H1 (cell line): ENCODE results near the gene USP12. TPM values are rescaled to one million over a fixed set of nuclear protein-coding genes. Genes with fewer than 3 reads are reported as not detected.
"Not testable (repeated sequence)": the region's sequence is repeated elsewhere in the genome, so short reads cannot be mapped to it uniquely, and the experiment has no call there.

Experiments
- CTCF ChIA-PET: fragments of 300-600 bp; sonication (Branson Sonifier 250); formaldehyde crosslinking; loops from one replicate; lab custom pipeline; 2021; ENCODE audit not compliant: partially characterized antibody; lab: Charles Lee
- POLR2A ChIA-PET: fragments of 300-600 bp; sonication (Branson Sonifier 250); formaldehyde crosslinking; loops from one replicate; lab custom pipeline; 2021; ENCODE audit warnings: inconsistent platforms; ENCODE audit not compliant: partially characterized antibody; lab: Charles Lee
- DNase-seq, 2 experiments: peaks; one replicate each; pipeline versions ENCODE4 v3.0.0 to v3.0.0-alpha.2; 2010 to 2022; ENCODE audit warnings: low spot score in 2 of 2, low read depth in 1 of 2, mixed read lengths in 1 of 2
- FAIRE-seq: peaks from 2 replicates; lab custom pipeline; 2011; peaks lifted over from hg19 to GRCh38; lab: Jason Lieb, UNC
- H2AFZ ChIP-seq: 2 replicates; pipeline ENCODE4 v1.8.1; 2012; ENCODE audit warnings: low read length, inconsistent platforms
- H2AK5ac ChIP-seq: 2 replicates; pipeline ENCODE4 v1.6.1; 2013; ENCODE audit warnings: low read depth, low read length
- H2BK120ac ChIP-seq: replicated peaks from 2 replicates; pipeline ENCODE3; 2013; ENCODE audit warnings: low read depth, low read length, inconsistent platforms
- H2BK12ac ChIP-seq: 2 replicates; pipeline ENCODE4 v1.6.1; 2013; ENCODE audit warnings: low read depth, low read length
- H2BK15ac ChIP-seq: 2 replicates; pipeline ENCODE4 v1.6.1; 2013; ENCODE audit warnings: low read length
- H2BK20ac ChIP-seq: 2 replicates; pipeline ENCODE4 v1.6.1; 2013; ENCODE audit warnings: low read length
- H2BK5ac ChIP-seq: 2 replicates; pipeline ENCODE4 v1.6.1; 2013; ENCODE audit warnings: low read depth, low read length
- H3K14ac ChIP-seq: 2 replicates; pipeline ENCODE4 v1.6.1; 2013; ENCODE audit warnings: inconsistent platforms; ENCODE audit not compliant: insufficient read length
- H3K18ac ChIP-seq: 2 replicates; pipeline ENCODE4 v1.6.1; 2013; ENCODE audit warnings: low read length; ENCODE audit errors: extremely low read depth
- H3K23ac ChIP-seq: 2 replicates; pipeline ENCODE4 v1.6.1; 2013; ENCODE audit warnings: inconsistent platforms; ENCODE audit not compliant: insufficient read length
- H3K23me2 ChIP-seq: 2 replicates; pipeline ENCODE4 v1.6.1; 2013; ENCODE audit warnings: low read depth, low read length
- H3K27ac ChIP-seq: 2 replicates; pipeline ENCODE4 v1.6.1; 2011; ENCODE audit warnings: low read depth, low read length, inconsistent platforms
- H3K27me3 ChIP-seq, 4 experiments: replicated peaks in 1 of 4; 1 replicate in 1 of 4; 2 replicates in 3 of 4; pipeline versions ENCODE4 v1.6.1 to v1.8.1; 2011 to 2013; ENCODE audit warnings: low read length in 3 of 4, mild to moderate bottlenecking in 3 of 4, inconsistent platforms in 2 of 4, mixed read lengths in 2 of 4, moderate library complexity in 1 of 4; ENCODE audit not compliant: control insufficient read depth in 3 of 4, insufficient read depth in 3 of 4; ENCODE audit errors: extremely low read depth in 1 of 4
- H3K36me3 ChIP-seq, 4 experiments: 2 replicates each; pipeline versions ENCODE4 v1.6.1 to v1.8.1; 2011 to 2013; ENCODE audit warnings: mild to moderate bottlenecking in 4 of 4, low read length in 3 of 4, moderate library complexity in 2 of 4, control low read depth in 1 of 4, inconsistent platforms in 1 of 4; ENCODE audit not compliant: insufficient read depth in 4 of 4, control insufficient read depth in 2 of 4
- H3K4ac ChIP-seq: replicated peaks from 2 replicates; pipeline ENCODE3; 2013; ENCODE audit warnings: low read length, low read depth, mixed read lengths, inconsistent platforms; ENCODE audit not compliant: insufficient read length
- H3K4me1 ChIP-seq, 4 experiments: replicated peaks in 1 of 4; 1 replicate in 1 of 4; 2 replicates in 3 of 4; pipeline versions ENCODE4 v1.6.1 to v1.8.1; 2011 to 2013; ENCODE audit warnings: low read length in 3 of 4, inconsistent platforms in 2 of 4, mixed read lengths in 1 of 4; ENCODE audit not compliant: insufficient read depth in 4 of 4, control insufficient read depth in 3 of 4
- H3K4me2 ChIP-seq, 2 experiments: 2 replicates each; pipeline versions ENCODE4 v1.6.1 to v1.8.1; 2011 to 2013; ENCODE audit warnings: low read depth in 2 of 2, low read length in 2 of 2, control low read depth in 1 of 2, inconsistent platforms in 1 of 2, mild to moderate bottlenecking in 1 of 2; ENCODE audit not compliant: insufficient read depth in 1 of 2
- H3K4me3 ChIP-seq, 4 experiments: fragments of 200-600, 300-600 bp in 1 of 4; sonication (generic), shearing (Covaris generic), sonication (Bioruptor Twin) in 1 of 4; 2 replicates each; pipeline versions ENCODE4 v1.5.1 to v1.8.1; 2011 to 2016; ENCODE audit warnings: low read length in 4 of 4, low read depth in 3 of 4, control low read depth in 2 of 4, inconsistent platforms in 2 of 4, mild to moderate bottlenecking in 2 of 4, mixed read lengths in 1 of 4, moderate library complexity in 1 of 4; ENCODE audit not compliant: insufficient read depth in 2 of 4; ENCODE audit errors: extremely low read depth in 1 of 4
- H3K56ac ChIP-seq: replicated peaks from 2 replicates; pipeline ENCODE3; 2013; ENCODE audit warnings: low read depth, mild to moderate bottlenecking, mixed read lengths, low read length, inconsistent platforms; ENCODE audit not compliant: insufficient read length
- H3K79me1 ChIP-seq: 2 replicates; pipeline ENCODE4 v1.6.1; 2013; ENCODE audit warnings: low read depth, low read length, control low read depth
- H3K79me2 ChIP-seq, 2 experiments: 2 replicates each; pipeline versions ENCODE4 v1.6.1 to v1.8.1; 2012 to 2013; ENCODE audit warnings: low read length in 2 of 2, mild to moderate bottlenecking in 2 of 2, inconsistent platforms in 1 of 2; ENCODE audit not compliant: insufficient read depth in 2 of 2, control insufficient read depth in 1 of 2
- H3K9ac ChIP-seq, 4 experiments: replicated peaks in 1 of 4; 1 replicate in 1 of 4; 2 replicates in 3 of 4; pipeline versions ENCODE4 v1.6.1 to v1.8.1; 2011 to 2013; ENCODE audit warnings: low read depth in 3 of 4, low read length in 3 of 4, control low read depth in 2 of 4, mild to moderate bottlenecking in 2 of 4, moderate library complexity in 2 of 4, inconsistent platforms in 1 of 4; ENCODE audit errors: extremely low read depth in 1 of 4
- H3K9me3 ChIP-seq, 2 experiments: 2 replicates each; pipeline versions ENCODE4 v1.6.1 to v1.8.1; 2012 to 2013; ENCODE audit warnings: mild to moderate bottlenecking in 2 of 2, moderate library complexity in 2 of 2, control low read depth in 1 of 2, inconsistent platforms in 1 of 2, low read depth in 1 of 2, low read length in 1 of 2, mixed read lengths in 1 of 2; ENCODE audit not compliant: insufficient read depth in 2 of 2
- H4K20me1 ChIP-seq, 2 experiments: replicated peaks in 1 of 2; 2 replicates each; pipeline versions ENCODE3 to v1.8.1; 2011 to 2013; ENCODE audit warnings: inconsistent platforms in 2 of 2, low read length in 2 of 2, mild to moderate bottlenecking in 1 of 2; ENCODE audit not compliant: insufficient read depth in 2 of 2, control insufficient read depth in 1 of 2
- H4K5ac ChIP-seq: 2 replicates; pipeline ENCODE4 v1.6.1; 2013; ENCODE audit warnings: low read length, low read depth, mixed read lengths, inconsistent platforms; ENCODE audit not compliant: insufficient read length
- H4K8ac ChIP-seq: 2 replicates; pipeline ENCODE4 v1.8.0; 2013; ENCODE audit warnings: mild to moderate bottlenecking, moderate library complexity, low read length, inconsistent platforms; ENCODE audit not compliant: insufficient read depth; ENCODE audit errors: extremely low read depth
- H4K91ac ChIP-seq: replicated peaks from 2 replicates; pipeline ENCODE3; 2013; ENCODE audit warnings: low read length, mixed read lengths, inconsistent platforms; ENCODE audit not compliant: insufficient read length
- GABPA ChIP-seq: IDR thresholded peaks from 2 replicates; pipeline ENCODE4 v1.6.1; 2011; ENCODE audit warnings: mild to moderate bottlenecking, low read length, moderate library complexity, borderline replicate concordance; ENCODE audit not compliant: insufficient read depth
- NRF1 ChIP-seq: IDR thresholded peaks from 2 replicates; pipeline ENCODE4 v1.6.1; 2011; ENCODE audit warnings: mild to moderate bottlenecking, low read depth, low read length, improper control_type of control experiment
- SP4 ChIP-seq: IDR thresholded peaks from 2 replicates; pipeline ENCODE4 v1.6.1; 2012; ENCODE audit warnings: low read length, inconsistent platforms
- SRF ChIP-seq: IDR thresholded peaks from 2 replicates; pipeline ENCODE4 v1.6.1; 2011; ENCODE audit warnings: mild to moderate bottlenecking, low read depth, low read length, moderate library complexity
- WGBS, 2 experiments: shearing (Covaris generic) in 1 of 2; methylation state at CpG; one replicate each; pipeline versions ENCODE4 v1.1.6 to v1.1.7; 2013 to 2015; ENCODE audit warnings: low lambda C conversion rate in 2 of 2, mixed read lengths in 2 of 2, inconsistent platforms in 1 of 2, low coverage in 1 of 2, missing lambda C conversion rate in 1 of 2; ENCODE audit not compliant: insufficient replicate concordance in 2 of 2, insufficient coverage in 1 of 2, insufficient read length in 1 of 2; ENCODE audit errors: extremely low coverage in 1 of 2, missing lambda C conversion rate in 1 of 2; 5-methylcytosine and 5-hydroxymethylcytosine counted together
- polyA plus RNA-seq, 7 experiments: library from polyadenylated mRNA; depleted of rRNA in 3 of 7; stranded (reverse) in 5 of 7; unstranded in 2 of 7; fragments of >200 nt in 5 of 7; fragments of 200-250 nt in 2 of 7; gene quantifications; 1 replicate in 5 of 7; 2 replicates in 1 of 7; 4 replicates in 1 of 7; pipeline versions ENCODE4 v1.2.1 to v1.2.3, GENCODE V29; 2011 to 2013; ENCODE audit warnings: missing spikeins in 2 of 7, mixed read lengths in 2 of 7
- total RNA-seq: library from RNA; stranded (reverse); fragmentation: NEBNext Ultra II Directional; extraction: Animal tissue kit (Norgen Biotek cat#: 25700); gene quantifications from 2 replicates; pipeline ENCODE4 v1.2.1, GENCODE V29; 2021

Gene USP12
- total and polyA plus RNA-seq, 2 of the 8 experiments (the other 6 are each of a cell fraction or from before 2014, with no cell fraction given): 4.0 to 30.0 TPM

DNA sequence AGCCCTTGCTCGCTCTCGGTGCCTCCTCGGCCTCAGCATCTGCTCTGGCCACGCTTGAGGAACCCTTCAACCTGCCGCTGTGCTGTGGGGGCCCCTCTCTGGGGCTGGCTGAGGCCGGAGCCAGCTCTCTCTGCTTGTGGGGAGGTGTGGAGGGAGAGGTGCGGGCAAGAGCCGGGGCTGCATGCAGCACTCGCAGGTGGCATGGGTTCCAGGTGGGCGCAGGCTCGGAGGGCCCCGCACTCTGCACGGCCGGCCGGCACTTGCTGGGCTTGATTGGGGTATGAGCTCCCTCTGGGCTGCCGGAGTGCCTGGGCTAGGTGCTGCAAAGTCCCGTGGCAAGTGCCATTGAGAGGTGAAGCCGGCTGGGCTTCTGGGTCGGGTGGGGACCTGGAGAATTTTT lies 48.0 kb upstream of the USP12 start (continued):
- no peak for TF ChIP-seq GABPA
- no peak for TF ChIP-seq NRF1
- no peak for TF ChIP-seq SP4
- TF ChIP-seq SRF: no peak

DNA sequence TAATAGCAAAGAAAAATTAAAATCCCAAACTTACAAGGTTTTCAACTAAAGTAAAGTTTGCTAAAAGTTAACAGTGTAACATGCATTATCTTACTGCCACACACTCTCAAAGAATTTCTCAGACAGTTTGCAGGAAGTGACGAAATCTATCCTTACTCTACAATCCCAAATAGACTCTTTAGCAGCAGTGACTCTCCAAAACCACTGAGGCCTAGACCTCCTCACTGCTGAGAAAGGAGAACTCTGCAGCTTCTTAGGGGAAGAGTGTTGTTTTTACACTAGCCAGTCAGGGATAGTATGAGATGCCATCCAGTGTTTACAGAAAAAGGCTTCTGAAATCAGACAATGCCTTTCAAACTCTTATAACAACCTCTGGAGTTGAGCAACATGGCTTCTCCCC lies 47.2 kb upstream of the USP12 start:
- H2BK5ac ChIP-seq, H3K18ac ChIP-seq, H2BK20ac ChIP-seq, DNase-seq, H3K79me1 ChIP-seq, H3K9ac ChIP-seq, H4K5ac ChIP-seq, H3K27me3 ChIP-seq, H3K23ac ChIP-seq, H3K56ac ChIP-seq, H3K27ac ChIP-seq, FAIRE-seq, H3K4me2 ChIP-seq, H3K23me2 ChIP-seq, H4K91ac ChIP-seq, H3K36me3 ChIP-seq, H3K9me3 ChIP-seq, H2AFZ ChIP-seq, H4K20me1 ChIP-seq, H3K79me2 ChIP-seq, H3K4me3 ChIP-seq, H3K4ac ChIP-seq, CTCF ChIA-PET, H2BK120ac ChIP-seq, H3K14ac ChIP-seq, H2BK15ac ChIP-seq, H2BK12ac ChIP-seq, H3K4me1 ChIP-seq, H4K8ac ChIP-seq, H2AK5ac ChIP-seq: not testable (repeated sequence)
- WGBS, 2 experiments: 89% methylated on average over 1 of the region's 1 CpG; no CpG with 5 or more reads in 1 of the 2 experiments
- POLR2A ChIA-PET: interaction anchor here (0.8 to 1.9 kb wide), 2 partner anchors 32 to 38 kb away, joined by 5 to 6 read pairs; no protein-coding TSS in a partner anchor
